Cardiac muscle cell (in vitro differentiated cells and primary cell): ENCODE measurements around the gene COL26A1. TPM values are rescaled to one million over a fixed set of nuclear protein-coding genes. Genes with fewer than 3 reads are reported as not detected.
"Not testable (repeated sequence)": the region's sequence is repeated elsewhere in the genome, so short reads cannot be mapped to it uniquely, and the experiment has no call there.

Source experiments
- DNase-seq, 2 donors: peaks; one replicate each; pipeline versions ENCODE4 v3.0.0 to v3.0.0-alpha.2; 2010 to 2017; ENCODE audit warnings: low read depth in 1 of 2, low spot score in 1 of 2
- H3K27ac ChIP-seq: fragments of 200-600 bp; sonication (generic); 2 replicates; pipeline ENCODE4 v1.5.1; 2016
- H3K27me3 ChIP-seq: fragments of 200-600 bp; sonication (generic); 2 replicates; pipeline ENCODE4 v1.6.0; 2016; ENCODE audit warnings: control low read depth
- H3K36me3 ChIP-seq: fragments of 200-600 bp; sonication (generic); 2 replicates; pipeline ENCODE4 v1.5.1; 2016; ENCODE audit warnings: control low read depth
- H3K4me1 ChIP-seq: fragments of 200-600 bp; sonication (generic); 2 replicates; pipeline ENCODE4 v1.8.1; 2017; ENCODE audit warnings: low read depth, mild to moderate bottlenecking, mixed run types
- H3K4me3 ChIP-seq: fragments of 200-600 bp; sonication (generic); 2 replicates; pipeline ENCODE4 v1.5.1; 2016; ENCODE audit warnings: mild to moderate bottlenecking
- H3K9me3 ChIP-seq: fragments of 200-600 bp; sonication (generic); 2 replicates; pipeline ENCODE4 v1.5.1; 2017; ENCODE audit warnings: low read depth, mild to moderate bottlenecking, control low read depth
- polyA plus RNA-seq: library from polyadenylated mRNA; unstranded; fragments of >200 nt; fragmentation: Nextera tagmentation; extraction: Ambion mirVana; gene quantifications from 2 replicates; pipeline ENCODE4 v1.2.1, GENCODE V29; 2016
- total RNA-seq: library from RNA; depleted of rRNA; stranded (reverse); fragments of >200 nt; gene quantifications from 2 replicates; pipeline ENCODE4 v1.2.3, GENCODE V29; 2016
- TF ChIP-seq, protein P1 (sequence below): IDR thresholded peaks from 2 replicates; pipeline ENCODE4 v1.5.1; 2012; ENCODE audit warnings: low read depth, mild to moderate bottlenecking, low read length

Gene COL26A1
- total and polyA plus RNA-seq, 2 experiments from 2014 or later = 12.5 to 44.8 TPM

DNA sequence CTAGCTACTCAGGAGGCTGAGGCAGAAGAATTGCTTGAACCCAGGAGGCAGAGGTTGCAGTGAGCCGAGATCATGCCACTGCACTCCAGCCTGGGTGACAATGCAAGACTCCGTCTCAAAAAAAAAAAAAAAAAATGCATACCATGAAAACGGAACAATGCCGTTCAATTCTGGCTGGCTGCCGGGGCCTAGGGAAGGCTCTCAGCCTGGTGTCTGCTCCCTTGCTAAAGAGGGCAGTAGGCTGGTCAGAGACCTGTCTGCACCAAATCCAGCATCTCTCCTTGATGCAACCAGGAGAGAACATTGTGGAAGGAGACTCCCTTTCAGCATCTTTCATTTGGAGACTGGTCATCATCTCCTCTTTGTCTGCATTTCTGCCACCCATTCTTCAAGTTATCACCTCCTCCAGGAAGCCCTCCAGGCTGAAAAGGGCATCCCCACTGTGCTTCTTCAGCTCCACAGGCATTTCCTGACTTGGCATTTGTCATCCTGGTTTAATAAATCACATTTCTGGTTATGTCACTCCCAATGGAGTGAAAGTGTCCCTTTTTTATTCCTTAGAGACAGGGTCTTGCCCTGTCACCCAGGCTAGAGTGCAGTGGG is 241.8 kb downstream of the COL26A1 start:
- TF ChIP-seq, protein P1, sequence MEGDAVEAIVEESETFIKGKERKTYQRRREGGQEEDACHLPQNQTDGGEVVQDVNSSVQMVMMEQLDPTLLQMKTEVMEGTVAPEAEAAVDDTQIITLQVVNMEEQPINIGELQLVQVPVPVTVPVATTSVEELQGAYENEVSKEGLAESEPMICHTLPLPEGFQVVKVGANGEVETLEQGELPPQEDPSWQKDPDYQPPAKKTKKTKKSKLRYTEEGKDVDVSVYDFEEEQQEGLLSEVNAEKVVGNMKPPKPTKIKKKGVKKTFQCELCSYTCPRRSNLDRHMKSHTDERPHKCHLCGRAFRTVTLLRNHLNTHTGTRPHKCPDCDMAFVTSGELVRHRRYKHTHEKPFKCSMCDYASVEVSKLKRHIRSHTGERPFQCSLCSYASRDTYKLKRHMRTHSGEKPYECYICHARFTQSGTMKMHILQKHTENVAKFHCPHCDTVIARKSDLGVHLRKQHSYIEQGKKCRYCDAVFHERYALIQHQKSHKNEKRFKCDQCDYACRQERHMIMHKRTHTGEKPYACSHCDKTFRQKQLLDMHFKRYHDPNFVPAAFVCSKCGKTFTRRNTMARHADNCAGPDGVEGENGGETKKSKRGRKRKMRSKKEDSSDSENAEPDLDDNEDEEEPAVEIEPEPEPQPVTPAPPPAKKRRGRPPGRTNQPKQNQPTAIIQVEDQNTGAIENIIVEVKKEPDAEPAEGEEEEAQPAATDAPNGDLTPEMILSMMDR = no peak
- Histone ChIP-seq H3K27me3 (no peaks in the 10 kb centered on the region), H3K27ac (no peak overlapping the region), H3K36me3 (no peaks in the 10 kb centered on the region), H3K9me3 (no peaks in the 10 kb centered on the region), H3K4me3 (no peak overlapping the region), H3K4me1 (no peaks in the 10 kb centered on the region)
- DNase-seq = no peak

DNA sequence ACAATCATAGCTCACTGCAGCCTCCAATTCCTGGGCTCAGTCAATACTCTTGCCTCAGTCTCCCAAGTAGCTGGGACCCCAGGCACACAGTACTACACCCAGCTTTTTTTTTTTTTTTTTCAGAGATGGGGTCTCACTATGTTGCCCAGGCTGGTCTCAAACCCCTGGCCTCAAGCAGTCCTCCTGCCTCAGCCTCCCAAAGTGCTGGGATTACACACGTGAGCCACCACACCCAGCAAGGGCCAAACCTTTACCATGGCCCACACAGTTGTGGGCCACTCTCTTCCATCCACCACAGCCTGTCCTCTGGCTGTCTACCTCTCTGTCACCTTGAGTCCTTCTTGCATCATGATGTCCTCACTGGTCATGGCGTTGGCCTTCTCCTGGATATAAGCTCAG is 242.3 kb downstream of the COL26A1 start:
- not testable (repeated sequence) for H3K27ac ChIP-seq, H3K9me3 ChIP-seq, H3K27me3 ChIP-seq, H3K4me3 ChIP-seq, DNase-seq, H3K4me1 ChIP-seq, H3K36me3 ChIP-seq

DNA sequence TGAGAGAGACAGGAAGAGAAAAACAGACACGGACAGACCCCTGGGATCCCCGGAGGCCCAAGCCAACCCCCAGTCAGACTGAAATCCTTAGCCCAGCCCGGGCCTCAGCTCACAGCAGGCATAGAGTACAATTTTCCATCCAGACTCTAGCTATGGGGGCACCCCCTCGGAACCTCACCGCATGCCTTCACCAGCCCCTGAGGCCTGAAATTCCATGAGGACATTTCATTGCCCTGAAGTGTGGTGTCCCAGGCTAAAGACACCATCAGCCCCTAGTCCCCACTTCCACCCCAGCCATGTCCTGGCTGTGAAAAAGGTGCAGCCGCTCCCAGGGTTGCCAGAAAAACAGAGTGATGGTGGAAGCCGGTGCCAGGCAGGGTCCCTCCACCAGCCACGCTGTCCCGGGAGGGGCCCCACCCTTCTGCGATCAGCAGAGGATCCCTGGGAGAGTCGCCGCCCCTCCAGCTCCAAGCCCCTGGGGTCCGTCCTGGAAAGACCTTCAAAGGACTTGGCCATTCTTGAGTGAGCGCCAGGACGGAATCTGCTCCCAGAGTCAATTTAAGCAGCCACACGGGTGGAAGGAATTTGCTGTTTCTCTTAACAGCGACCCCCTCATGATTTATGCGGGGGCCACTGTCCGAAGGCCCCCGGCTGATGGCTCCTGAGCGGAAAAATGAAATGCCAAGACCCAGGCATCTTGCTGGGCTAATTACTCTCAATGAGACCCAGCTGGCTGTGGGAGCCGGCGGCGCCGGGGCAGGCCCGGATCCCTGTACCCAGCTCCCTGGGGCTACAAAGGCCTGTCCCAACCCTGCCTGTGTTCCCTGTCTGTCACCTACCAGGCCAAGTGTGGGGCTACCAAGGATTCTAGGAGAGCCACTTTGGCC is 243.2 kb downstream of the COL26A1 start:
- no peak overlapping the region for H3K4me3 ChIP-seq
- no peaks in the 10 kb centered on the region for H3K36me3 ChIP-seq
- H3K27ac ChIP-seq = no peak overlapping the region
- H3K27me3 ChIP-seq = no peaks in the 10 kb centered on the region
- no peaks in the 10 kb centered on the region for H3K4me1 ChIP-seq
- H3K9me3 ChIP-seq = no peaks in the 10 kb centered on the region
- TF ChIP-seq, protein P1 = no peak
- DNase-seq = no peak

DNA sequence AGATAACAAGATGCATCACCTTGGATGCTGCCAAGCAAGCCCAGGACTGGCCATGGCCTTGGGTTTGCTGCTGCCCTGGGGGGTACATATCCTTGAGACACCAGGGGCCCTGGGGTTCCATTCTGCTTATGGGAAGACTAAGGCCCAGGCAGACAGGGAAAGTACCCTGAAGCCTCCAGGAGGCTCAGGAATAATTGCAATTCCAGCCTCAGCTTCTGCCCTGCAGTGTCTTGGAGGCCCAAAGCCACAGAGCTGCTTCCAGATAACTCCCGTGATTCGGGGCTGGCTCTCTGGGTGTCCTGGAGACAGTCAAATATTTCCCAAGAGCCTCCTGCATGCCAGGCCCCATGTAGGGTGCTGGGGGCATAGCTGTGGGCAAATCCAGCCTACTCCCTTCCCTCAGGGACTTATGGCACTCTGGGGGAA is 243.8 kb downstream of the COL26A1 start:
- no peak overlapping the region for H3K27ac ChIP-seq
- H3K9me3 ChIP-seq = no peaks in the 10 kb centered on the region
- TF ChIP-seq, protein P1 = no peak
- no peaks in the 10 kb centered on the region for H3K4me1 ChIP-seq
- no peaks in the 10 kb centered on the region for H3K36me3 ChIP-seq
- H3K4me3 ChIP-seq = no peak overlapping the region
- no peaks in the 10 kb centered on the region for H3K27me3 ChIP-seq
- no peak for DNase-seq

Other genes starting within 250 kb of the COL26A1 start
- 1.1 and 1.6 TPM in 2 replicates for gene SERPINE1, start 235.8 kb upstream of the COL26A1 start, total RNA-seq
- 1.9 and 5.7 TPM in 2 replicates for gene SERPINE1, start 235.8 kb upstream of the COL26A1 start, polyA plus RNA-seq
- 51.5 and 59.5 TPM in 2 replicates for gene AP1S1, start 208.4 kb upstream of the COL26A1 start, total RNA-seq
- gene AP1S1, start 208.4 kb upstream of the COL26A1 start, polyA plus RNA-seq = 10.1 and 13.8 TPM in 2 replicates
- 0.99 and 1.2 TPM in 2 replicates for gene VGF, start 197.3 kb upstream of the COL26A1 start, total RNA-seq
- gene VGF, start 197.3 kb upstream of the COL26A1 start, polyA plus RNA-seq = 0.18 and 0.69 TPM in 2 replicates
- gene NAT16, start 182.6 kb upstream of the COL26A1 start, total RNA-seq = 0.27 TPM in 1 of 2 replicates, not detected in the other
- not detected in 2 replicates for gene NAT16, start 182.6 kb upstream of the COL26A1 start, polyA plus RNA-seq
- not detected in 2 replicates for gene MOGAT3, start 161.8 kb upstream of the COL26A1 start, total RNA-seq
- not detected in 2 replicates for gene MOGAT3, start 161.8 kb upstream of the COL26A1 start, polyA plus RNA-seq
- 45.1 and 52.7 TPM in 2 replicates for gene PLOD3, start 145.3 kb upstream of the COL26A1 start, total RNA-seq
- gene PLOD3, start 145.3 kb upstream of the COL26A1 start, polyA plus RNA-seq = 67.9 and 73.1 TPM in 2 replicates
- 86.7 and 138 TPM in 2 replicates for gene ZNHIT1, start 144.7 kb upstream of the COL26A1 start, total RNA-seq
- gene ZNHIT1, start 144.7 kb upstream of the COL26A1 start, polyA plus RNA-seq = 93.4 and 109 TPM in 2 replicates
- 2.7 and 4.3 TPM in 2 replicates for gene CLDN15, start 125.1 kb upstream of the COL26A1 start, total RNA-seq
- 2.8 and 3.2 TPM in 2 replicates for gene CLDN15, start 125.1 kb upstream of the COL26A1 start, polyA plus RNA-seq
- gene FIS1, start 117.8 kb upstream of the COL26A1 start, total RNA-seq = 333 and 338 TPM in 2 replicates
- gene FIS1, start 117.8 kb upstream of the COL26A1 start, polyA plus RNA-seq = 266 and 283 TPM in 2 replicates
- 36.4 and 36.6 TPM in 2 replicates for gene IFT22, start 41.1 kb upstream of the COL26A1 start, total RNA-seq
- gene IFT22, start 41.1 kb upstream of the COL26A1 start, polyA plus RNA-seq = 64.7 and 65.4 TPM in 2 replicates